GM23338 (cell line): ENCODE results near the gene PRSS27. TPM values are rescaled to one million over a fixed set of nuclear protein-coding genes. Genes with fewer than 3 reads are reported as not detected.

ENCODE experiments used
- ATAC-seq: fragments of 200-7000 bp; cut with Tn5 transposase; 3 replicates; pipeline ENCODE4 v1.9.1; 2020
- DNase-seq: peaks from one replicate; pipeline ENCODE4 v3.0.0-alpha.2; 2015; ENCODE audit warnings: low spot score
- H2AFZ ChIP-seq: fragments of 200-600 bp; sonication (generic); 2 replicates; pipeline ENCODE4 v1.8.0; 2016; ENCODE audit warnings: antibody characterized with exemption, mild to moderate bottlenecking, moderate library complexity
- H3F3A ChIP-seq: fragments of 200-600 bp; sonication (generic); replicated peaks from 2 replicates; pipeline ENCODE4 v1.8.0; 2017; ENCODE audit warnings: antibody characterized with exemption, mixed run types, low read depth
- H3K27ac ChIP-seq: fragments of 200-600 bp; sonication (generic); 2 replicates; pipeline ENCODE4 v1.6.1; 2016; ENCODE audit warnings: low read depth
- H3K27me3 ChIP-seq: fragments of 200-600 bp; sonication (generic); 2 replicates; pipeline ENCODE4 v1.8.0; 2016; ENCODE audit warnings: mild to moderate bottlenecking, mixed run types, moderate library complexity; ENCODE audit not compliant: insufficient read depth
- H3K36me3 ChIP-seq: fragments of 200-600 bp; sonication (generic); 2 replicates; pipeline ENCODE4 v1.8.0; 2016; ENCODE audit warnings: mild to moderate bottlenecking; ENCODE audit not compliant: insufficient read depth
- H3K4me1 ChIP-seq: fragments of 200-600 bp; sonication (generic); 2 replicates; pipeline ENCODE4 v1.8.0; 2016; ENCODE audit warnings: mild to moderate bottlenecking, moderate library complexity; ENCODE audit not compliant: insufficient read depth
- H3K4me2 ChIP-seq: fragments of 200-600 bp; sonication (generic); 2 replicates; pipeline ENCODE4 v1.7.1; 2017; ENCODE audit warnings: mixed run types
- H3K4me3 ChIP-seq: fragments of 200-600 bp; sonication (generic); 2 replicates; pipeline ENCODE4 v1.6.1; 2016; ENCODE audit warnings: mixed run types
- H3K79me2 ChIP-seq: fragments of 200-600 bp; sonication (generic); replicated peaks from 2 replicates; pipeline ENCODE4 v1.8.0; 2017; ENCODE audit warnings: mild to moderate bottlenecking; ENCODE audit not compliant: insufficient read depth
- H3K9me2 ChIP-seq: fragments of 200-600 bp; sonication (generic); 2 replicates; pipeline ENCODE4 v1.8.0; 2017; ENCODE audit not compliant: insufficient read depth
- H4K20me1 ChIP-seq: fragments of 200-600 bp; sonication (generic); replicated peaks from 2 replicates; pipeline ENCODE4 v1.8.0; 2017; ENCODE audit warnings: mild to moderate bottlenecking; ENCODE audit not compliant: insufficient read depth
- H3K27ac Mint-ChIP-seq: 2 replicates; pipeline ENCODE4 v1.8.0; 2020; ENCODE audit warnings: inconsistent platforms, mild to moderate bottlenecking, moderate library complexity, mixed read lengths
- H3K27me3 Mint-ChIP-seq: 3 replicates; pipeline ENCODE4 v1.8.0; 2022; ENCODE audit warnings: low read depth, mild to moderate bottlenecking, moderate library complexity, mixed read lengths, inconsistent platforms; ENCODE audit not compliant: insufficient read depth, poor library complexity
- H3K36me3 Mint-ChIP-seq: 3 replicates; pipeline ENCODE4 v1.8.0; 2021; ENCODE audit warnings: low read depth, mild to moderate bottlenecking, inconsistent platforms, moderate library complexity, mixed read lengths
- H3K4me1 Mint-ChIP-seq: 3 replicates; pipeline ENCODE4 v1.8.0; 2020; ENCODE audit warnings: mild to moderate bottlenecking, inconsistent platforms, mixed read lengths
- H3K4me3 Mint-ChIP-seq: 3 replicates; pipeline ENCODE4 v1.8.0; 2021; ENCODE audit warnings: moderate library complexity, mild to moderate bottlenecking, inconsistent platforms, mixed read lengths
- H3K9me3 Mint-ChIP-seq: 3 replicates; pipeline ENCODE4 v1.8.0; 2020; ENCODE audit warnings: moderate library complexity, mild to moderate bottlenecking, inconsistent platforms, mixed read lengths
- CREB1 ChIP-seq: fragments of 250-450 bp; sonication (Bioruptor Pico); IDR thresholded peaks from 2 replicates; pipeline ENCODE4 v1.5.0; 2020; ENCODE audit warnings: low read depth, mild to moderate bottlenecking, moderate library complexity
- EZH2 ChIP-seq: fragments of 200-600 bp; sonication (generic); IDR thresholded peaks from one replicate; pipeline ENCODE4 v1.8.0; 2017; ENCODE audit warnings: antibody characterized with exemption, mild to moderate bottlenecking, low read depth; ENCODE audit not compliant: unreplicated experiment
- EZH2phosphoT487 ChIP-seq: fragments of 200-600 bp; sonication (generic); IDR thresholded peaks from one replicate; pipeline ENCODE4 v1.8.1; 2018; ENCODE audit warnings: antibody characterized with exemption; ENCODE audit not compliant: unreplicated experiment
- JUNB ChIP-seq: IDR thresholded peaks from one replicate; pipeline ENCODE4 v1.6.1; 2016; ENCODE audit warnings: antibody characterized with exemption; ENCODE audit not compliant: unreplicated experiment
- STAT1 ChIP-seq: IDR thresholded peaks from one replicate; pipeline ENCODE4 v1.6.1; 2016; ENCODE audit warnings: antibody characterized with exemption; ENCODE audit not compliant: unreplicated experiment
- ZNF114 ChIP-seq: fragments of 250-450 bp; sonication (Bioruptor Pico); IDR thresholded peaks from 2 replicates; pipeline ENCODE4 v1.5.0; 2020; ENCODE audit warnings: mild to moderate bottlenecking, moderate library complexity
- polyA plus RNA-seq: library from polyadenylated mRNA; unstranded; fragments of >200 nt; fragmentation: Nextera tagmentation; extraction: Ambion mirVana; gene quantifications from 2 replicates; pipeline ENCODE4 v1.2.1, GENCODE V29; 2016
- total RNA-seq: library from RNA; depleted of rRNA; stranded (reverse); fragments of >200 nt; shearing (Covaris generic); gene quantifications from 2 replicates; pipeline ENCODE4 v1.2.3, GENCODE V29; 2014
- TF ChIP-seq, protein P1 (sequence below): fragments of 250-450 bp; sonication (Bioruptor Pico); IDR thresholded peaks from 2 replicates; pipeline ENCODE4 v1.5.0; 2020; ENCODE audit warnings: mild to moderate bottlenecking, moderate library complexity
- TF ChIP-seq, protein P2 (sequence below), 2 experiments: fragments of 200-600 bp in 1 of 2; sonication (generic) in 1 of 2; conservative IDR thresholded peaks; 2 replicates each; pipeline versions ENCODE4 v1.5.1 to v1.6.1; 2016 to 2017; ENCODE audit warnings: antibody characterized with exemption in 2 of 2, low read depth in 2 of 2, mild to moderate bottlenecking in 2 of 2, moderate library complexity in 1 of 2
- TF ChIP-seq, protein P3 (sequence below): IDR thresholded peaks from one replicate; pipeline ENCODE4 v1.6.1; 2018; ENCODE audit warnings: antibody characterized with exemption; ENCODE audit not compliant: unreplicated experiment
- TF ChIP-seq, protein P4 (sequence below): IDR thresholded peaks from 2 replicates; pipeline ENCODE4 v1.6.1; 2016; ENCODE audit warnings: antibody characterized with exemption

PRSS27 gene
- total and polyA plus RNA-seq, 2 experiments from 2014 or later: 0.73 to 1.6 TPM

DNA sequence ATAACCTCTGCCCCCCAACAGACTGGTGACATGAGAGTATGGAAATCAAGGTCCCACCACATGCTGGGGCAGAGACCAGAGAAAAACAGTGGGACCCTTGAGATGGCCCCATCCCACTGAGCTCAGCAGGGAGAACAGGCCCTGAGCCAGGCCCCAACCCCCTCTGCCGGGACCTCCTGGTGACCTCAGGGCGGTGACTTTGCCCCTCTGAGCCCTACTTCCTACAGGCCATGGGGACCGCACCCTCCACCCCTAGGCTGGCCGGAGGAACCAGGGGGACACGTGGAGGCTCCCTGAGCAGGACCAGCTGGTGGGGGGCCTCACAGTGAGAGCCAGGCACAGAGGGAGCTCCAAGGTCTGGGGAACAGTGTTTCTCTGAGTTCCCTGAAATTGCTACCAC is 18.6 kb upstream of the PRSS27 start:
- Histone ChIP-seq H3K36me3 (no peaks in the 10 kb centered on the region), H3K4me1 (no peaks in the 10 kb centered on the region), H3K27ac (no peak overlapping the region), H4K20me1 (no peaks in the 10 kb centered on the region), H3K79me2 (no peaks in the 10 kb centered on the region), H2AFZ (no peak overlapping the region), H3K9me2 (no peaks in the 10 kb centered on the region), H3K27me3 (no peaks in the 10 kb centered on the region), H3F3A (no peaks in the 10 kb centered on the region), H3K4me2 (no peak overlapping the region), H3K4me3 (no peak overlapping the region)
- DNase-seq: no peak
- Mint-ChIP-seq H3K27me3 (peaks cover 10% of the 10 kb centered on the region), H3K4me1 (peaks cover 3% of the 10 kb centered on the region; the same call in 1 of the 3 replicates), H3K4me3 (no peak overlapping the region), H3K9me3 (no peaks in the 10 kb centered on the region), H3K27ac (no peak overlapping the region), H3K36me3 (no peaks in the 10 kb centered on the region; the same call in 2 of the 3 replicates)
- TF ChIP-seq JUNB (no peak), ZNF114 (no peak), CREB1 (CRISPR knock-in tag) (no peak), EZH2 (no peak), STAT1 (no peak), EZH2phosphoT487 (no peak)
- TF ChIP-seq, protein P1, sequence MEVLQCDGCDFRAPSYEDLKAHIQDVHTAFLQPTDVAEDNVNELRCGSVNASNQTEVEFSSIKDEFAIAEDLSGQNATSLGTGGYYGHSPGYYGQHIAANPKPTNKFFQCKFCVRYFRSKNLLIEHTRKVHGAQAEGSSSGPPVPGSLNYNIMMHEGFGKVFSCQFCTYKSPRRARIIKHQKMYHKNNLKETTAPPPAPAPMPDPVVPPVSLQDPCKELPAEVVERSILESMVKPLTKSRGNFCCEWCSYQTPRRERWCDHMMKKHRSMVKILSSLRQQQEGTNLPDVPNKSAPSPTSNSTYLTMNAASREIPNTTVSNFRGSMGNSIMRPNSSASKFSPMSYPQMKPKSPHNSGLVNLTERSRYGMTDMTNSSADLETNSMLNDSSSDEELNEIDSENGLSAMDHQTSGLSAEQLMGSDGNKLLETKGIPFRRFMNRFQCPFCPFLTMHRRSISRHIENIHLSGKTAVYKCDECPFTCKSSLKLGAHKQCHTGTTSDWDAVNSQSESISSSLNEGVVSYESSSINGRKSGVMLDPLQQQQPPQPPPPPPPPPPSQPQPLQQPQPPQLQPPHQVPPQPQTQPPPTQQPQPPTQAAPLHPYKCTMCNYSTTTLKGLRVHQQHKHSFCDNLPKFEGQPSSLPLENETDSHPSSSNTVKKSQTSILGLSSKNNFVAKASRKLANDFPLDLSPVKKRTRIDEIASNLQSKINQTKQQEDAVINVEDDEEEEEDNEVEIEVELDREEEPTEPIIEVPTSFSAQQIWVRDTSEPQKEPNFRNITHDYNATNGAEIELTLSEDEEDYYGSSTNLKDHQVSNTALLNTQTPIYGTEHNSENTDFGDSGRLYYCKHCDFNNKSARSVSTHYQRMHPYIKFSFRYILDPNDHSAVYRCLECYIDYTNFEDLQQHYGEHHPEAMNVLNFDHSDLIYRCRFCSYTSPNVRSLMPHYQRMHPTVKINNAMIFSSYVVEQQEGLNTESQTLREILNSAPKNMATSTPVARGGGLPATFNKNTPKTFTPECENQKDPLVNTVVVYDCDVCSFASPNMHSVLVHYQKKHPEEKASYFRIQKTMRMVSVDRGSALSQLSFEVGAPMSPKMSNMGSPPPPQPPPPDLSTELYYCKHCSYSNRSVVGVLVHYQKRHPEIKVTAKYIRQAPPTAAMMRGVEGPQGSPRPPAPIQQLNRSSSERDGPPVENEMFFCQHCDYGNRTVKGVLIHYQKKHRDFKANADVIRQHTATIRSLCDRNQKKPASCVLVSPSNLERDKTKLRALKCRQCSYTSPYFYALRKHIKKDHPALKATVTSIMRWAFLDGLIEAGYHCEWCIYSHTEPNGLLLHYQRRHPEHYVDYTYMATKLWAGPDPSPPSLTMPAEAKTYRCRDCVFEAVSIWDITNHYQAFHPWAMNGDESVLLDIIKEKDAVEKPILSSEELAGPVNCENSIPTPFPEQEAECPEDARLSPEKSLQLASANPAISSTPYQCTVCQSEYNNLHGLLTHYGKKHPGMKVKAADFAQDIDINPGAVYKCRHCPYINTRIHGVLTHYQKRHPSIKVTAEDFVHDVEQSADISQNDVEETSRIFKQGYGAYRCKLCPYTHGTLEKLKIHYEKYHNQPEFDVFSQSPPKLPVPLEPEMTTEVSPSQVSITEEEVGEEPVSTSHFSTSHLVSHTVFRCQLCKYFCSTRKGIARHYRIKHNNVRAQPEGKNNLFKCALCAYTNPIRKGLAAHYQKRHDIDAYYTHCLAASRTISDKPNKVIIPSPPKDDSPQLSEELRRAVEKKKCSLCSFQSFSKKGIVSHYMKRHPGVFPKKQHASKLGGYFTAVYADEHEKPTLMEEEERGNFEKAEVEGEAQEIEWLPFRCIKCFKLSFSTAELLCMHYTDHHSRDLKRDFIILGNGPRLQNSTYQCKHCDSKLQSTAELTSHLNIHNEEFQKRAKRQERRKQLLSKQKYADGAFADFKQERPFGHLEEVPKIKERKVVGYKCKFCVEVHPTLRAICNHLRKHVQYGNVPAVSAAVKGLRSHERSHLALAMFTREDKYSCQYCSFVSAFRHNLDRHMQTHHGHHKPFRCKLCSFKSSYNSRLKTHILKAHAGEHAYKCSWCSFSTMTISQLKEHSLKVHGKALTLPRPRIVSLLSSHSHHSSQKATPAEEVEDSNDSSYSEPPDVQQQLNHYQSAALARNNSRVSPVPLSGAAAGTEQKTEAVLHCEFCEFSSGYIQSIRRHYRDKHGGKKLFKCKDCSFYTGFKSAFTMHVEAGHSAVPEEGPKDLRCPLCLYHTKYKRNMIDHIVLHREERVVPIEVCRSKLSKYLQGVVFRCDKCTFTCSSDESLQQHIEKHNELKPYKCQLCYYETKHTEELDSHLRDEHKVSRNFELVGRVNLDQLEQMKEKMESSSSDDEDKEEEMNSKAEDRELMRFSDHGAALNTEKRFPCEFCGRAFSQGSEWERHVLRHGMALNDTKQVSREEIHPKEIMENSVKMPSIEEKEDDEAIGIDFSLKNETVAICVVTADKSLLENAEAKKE: no peak
- TF ChIP-seq, protein P2, sequence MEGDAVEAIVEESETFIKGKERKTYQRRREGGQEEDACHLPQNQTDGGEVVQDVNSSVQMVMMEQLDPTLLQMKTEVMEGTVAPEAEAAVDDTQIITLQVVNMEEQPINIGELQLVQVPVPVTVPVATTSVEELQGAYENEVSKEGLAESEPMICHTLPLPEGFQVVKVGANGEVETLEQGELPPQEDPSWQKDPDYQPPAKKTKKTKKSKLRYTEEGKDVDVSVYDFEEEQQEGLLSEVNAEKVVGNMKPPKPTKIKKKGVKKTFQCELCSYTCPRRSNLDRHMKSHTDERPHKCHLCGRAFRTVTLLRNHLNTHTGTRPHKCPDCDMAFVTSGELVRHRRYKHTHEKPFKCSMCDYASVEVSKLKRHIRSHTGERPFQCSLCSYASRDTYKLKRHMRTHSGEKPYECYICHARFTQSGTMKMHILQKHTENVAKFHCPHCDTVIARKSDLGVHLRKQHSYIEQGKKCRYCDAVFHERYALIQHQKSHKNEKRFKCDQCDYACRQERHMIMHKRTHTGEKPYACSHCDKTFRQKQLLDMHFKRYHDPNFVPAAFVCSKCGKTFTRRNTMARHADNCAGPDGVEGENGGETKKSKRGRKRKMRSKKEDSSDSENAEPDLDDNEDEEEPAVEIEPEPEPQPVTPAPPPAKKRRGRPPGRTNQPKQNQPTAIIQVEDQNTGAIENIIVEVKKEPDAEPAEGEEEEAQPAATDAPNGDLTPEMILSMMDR (conservative IDR thresholded peaks at IDR 0.05; ENCODE audit: low read depth in 2 of 2): no peak
- TF ChIP-seq, protein P3, sequence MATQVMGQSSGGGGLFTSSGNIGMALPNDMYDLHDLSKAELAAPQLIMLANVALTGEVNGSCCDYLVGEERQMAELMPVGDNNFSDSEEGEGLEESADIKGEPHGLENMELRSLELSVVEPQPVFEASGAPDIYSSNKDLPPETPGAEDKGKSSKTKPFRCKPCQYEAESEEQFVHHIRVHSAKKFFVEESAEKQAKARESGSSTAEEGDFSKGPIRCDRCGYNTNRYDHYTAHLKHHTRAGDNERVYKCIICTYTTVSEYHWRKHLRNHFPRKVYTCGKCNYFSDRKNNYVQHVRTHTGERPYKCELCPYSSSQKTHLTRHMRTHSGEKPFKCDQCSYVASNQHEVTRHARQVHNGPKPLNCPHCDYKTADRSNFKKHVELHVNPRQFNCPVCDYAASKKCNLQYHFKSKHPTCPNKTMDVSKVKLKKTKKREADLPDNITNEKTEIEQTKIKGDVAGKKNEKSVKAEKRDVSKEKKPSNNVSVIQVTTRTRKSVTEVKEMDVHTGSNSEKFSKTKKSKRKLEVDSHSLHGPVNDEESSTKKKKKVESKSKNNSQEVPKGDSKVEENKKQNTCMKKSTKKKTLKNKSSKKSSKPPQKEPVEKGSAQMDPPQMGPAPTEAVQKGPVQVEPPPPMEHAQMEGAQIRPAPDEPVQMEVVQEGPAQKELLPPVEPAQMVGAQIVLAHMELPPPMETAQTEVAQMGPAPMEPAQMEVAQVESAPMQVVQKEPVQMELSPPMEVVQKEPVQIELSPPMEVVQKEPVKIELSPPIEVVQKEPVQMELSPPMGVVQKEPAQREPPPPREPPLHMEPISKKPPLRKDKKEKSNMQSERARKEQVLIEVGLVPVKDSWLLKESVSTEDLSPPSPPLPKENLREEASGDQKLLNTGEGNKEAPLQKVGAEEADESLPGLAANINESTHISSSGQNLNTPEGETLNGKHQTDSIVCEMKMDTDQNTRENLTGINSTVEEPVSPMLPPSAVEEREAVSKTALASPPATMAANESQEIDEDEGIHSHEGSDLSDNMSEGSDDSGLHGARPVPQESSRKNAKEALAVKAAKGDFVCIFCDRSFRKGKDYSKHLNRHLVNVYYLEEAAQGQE: no peak
- TF ChIP-seq, protein P4, sequence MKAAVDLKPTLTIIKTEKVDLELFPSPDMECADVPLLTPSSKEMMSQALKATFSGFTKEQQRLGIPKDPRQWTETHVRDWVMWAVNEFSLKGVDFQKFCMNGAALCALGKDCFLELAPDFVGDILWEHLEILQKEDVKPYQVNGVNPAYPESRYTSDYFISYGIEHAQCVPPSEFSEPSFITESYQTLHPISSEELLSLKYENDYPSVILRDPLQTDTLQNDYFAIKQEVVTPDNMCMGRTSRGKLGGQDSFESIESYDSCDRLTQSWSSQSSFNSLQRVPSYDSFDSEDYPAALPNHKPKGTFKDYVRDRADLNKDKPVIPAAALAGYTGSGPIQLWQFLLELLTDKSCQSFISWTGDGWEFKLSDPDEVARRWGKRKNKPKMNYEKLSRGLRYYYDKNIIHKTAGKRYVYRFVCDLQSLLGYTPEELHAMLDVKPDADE: no peak
- no peak for ATAC-seq
